Thoracic aorta (tissue), 2 donors: ENCODE data around the gene PPP2R5A. TPM values are rescaled to one million over a fixed set of nuclear protein-coding genes. Genes with fewer than 3 reads are reported as not detected.
"Not testable (repeated sequence)": the region's sequence is repeated elsewhere in the genome, so short reads cannot be mapped to it uniquely, and the experiment has no call there.

Source experiments
- ATAC-seq: fragments of 150-250 bp; one replicate; pipeline ENCODE4 v1.8.0; 2017; ENCODE audit warnings: low read depth; ENCODE audit not compliant: insufficient number of reproducible peaks, low FRiP score
- DNase-seq: peaks from one replicate; pipeline ENCODE4 v3.0.0-alpha.2; 2020; ENCODE audit warnings: low spot score
- H3K27ac ChIP-seq, 2 donors: fragments of 200-600 bp; sonication (generic); 1 replicate in 1 of 2; 2 replicates in 1 of 2; pipeline ENCODE4 v1.5.1; 2016; ENCODE audit warnings: mild to moderate bottlenecking in 2 of 2, moderate library complexity in 2 of 2
- H3K27me3 ChIP-seq: fragments of 200-600 bp; sonication (generic); replicated peaks from 2 replicates; pipeline ENCODE4 v1.6.0; 2016; ENCODE audit warnings: mild to moderate bottlenecking; ENCODE audit not compliant: insufficient read depth
- H3K36me3 ChIP-seq: fragments of 200-600 bp; sonication (generic); one replicate; pipeline ENCODE4 v1.5.1; 2016
- H3K4me1 ChIP-seq, 2 donors: fragments of 200-600 bp; sonication (generic); 1 replicate in 1 of 2; 2 replicates in 1 of 2; pipeline versions ENCODE4 v1.5.1 to v1.6.0; 2016; ENCODE audit warnings: low read depth in 2 of 2, mild to moderate bottlenecking in 1 of 2; ENCODE audit not compliant: control insufficient read depth in 1 of 2
- H3K4me3 ChIP-seq: fragments of 200-600 bp; sonication (generic); 2 replicates; pipeline ENCODE4 v1.5.1; 2016; ENCODE audit warnings: mild to moderate bottlenecking
- H3K9me3 ChIP-seq: fragments of 200-600 bp; sonication (generic); 2 replicates; pipeline ENCODE4 v1.5.1; 2016
- total RNA-seq, 2 donors: library from RNA; depleted of rRNA; stranded (reverse); fragments of >200 nt; gene quantifications; one replicate each; pipeline versions ENCODE4 v1.1.0 to v1.2.3, GENCODE V29; 2016
- TF ChIP-seq, protein P1 (sequence below): fragments of 200-600 bp; sonication (generic); IDR thresholded peaks from one replicate; pipeline ENCODE4 v1.5.1; 2019; ENCODE audit warnings: antibody characterized with exemption

PPP2R5A gene
- total RNA-seq, 2 donors from 2014 or later, result 46.1 to 50.6 TPM

DNA sequence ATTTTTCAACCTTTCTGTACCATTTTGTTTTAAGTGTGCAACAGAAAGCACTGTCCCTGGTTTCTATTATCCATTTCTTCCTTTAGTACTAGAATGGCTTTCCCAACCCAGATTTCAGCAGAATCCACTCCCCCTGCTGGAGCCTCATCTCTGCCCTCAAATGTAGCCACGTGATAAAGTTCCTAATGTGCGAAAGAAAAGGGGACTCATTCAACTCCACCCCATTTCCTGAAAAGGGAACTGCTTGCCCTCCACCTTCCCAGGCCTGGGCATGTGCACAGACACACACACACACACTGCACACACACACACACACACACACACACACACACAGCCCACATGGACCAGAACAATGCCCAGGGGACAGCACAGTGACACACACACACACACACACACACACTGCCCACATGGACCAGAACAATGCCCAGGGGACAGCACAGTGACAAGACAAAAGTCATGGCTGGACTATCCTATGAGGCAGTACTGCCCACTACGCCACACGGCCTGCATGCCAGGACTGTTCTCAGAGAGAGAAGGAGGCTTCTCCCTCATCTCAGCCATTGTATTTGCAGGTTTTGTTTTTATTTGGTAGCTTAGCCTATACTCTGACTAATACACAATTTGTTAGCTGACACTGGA lies 96.3 kb downstream of the PPP2R5A start:
- no peaks in the 10 kb centered on the region for H3K4me1 ChIP-seq
- H3K9me3 ChIP-seq, result no peaks in the 10 kb centered on the region
- H3K36me3 ChIP-seq, result peaks cover 17% of the 10 kb centered on the region
- no peak for ATAC-seq
- TF ChIP-seq, protein P1, sequence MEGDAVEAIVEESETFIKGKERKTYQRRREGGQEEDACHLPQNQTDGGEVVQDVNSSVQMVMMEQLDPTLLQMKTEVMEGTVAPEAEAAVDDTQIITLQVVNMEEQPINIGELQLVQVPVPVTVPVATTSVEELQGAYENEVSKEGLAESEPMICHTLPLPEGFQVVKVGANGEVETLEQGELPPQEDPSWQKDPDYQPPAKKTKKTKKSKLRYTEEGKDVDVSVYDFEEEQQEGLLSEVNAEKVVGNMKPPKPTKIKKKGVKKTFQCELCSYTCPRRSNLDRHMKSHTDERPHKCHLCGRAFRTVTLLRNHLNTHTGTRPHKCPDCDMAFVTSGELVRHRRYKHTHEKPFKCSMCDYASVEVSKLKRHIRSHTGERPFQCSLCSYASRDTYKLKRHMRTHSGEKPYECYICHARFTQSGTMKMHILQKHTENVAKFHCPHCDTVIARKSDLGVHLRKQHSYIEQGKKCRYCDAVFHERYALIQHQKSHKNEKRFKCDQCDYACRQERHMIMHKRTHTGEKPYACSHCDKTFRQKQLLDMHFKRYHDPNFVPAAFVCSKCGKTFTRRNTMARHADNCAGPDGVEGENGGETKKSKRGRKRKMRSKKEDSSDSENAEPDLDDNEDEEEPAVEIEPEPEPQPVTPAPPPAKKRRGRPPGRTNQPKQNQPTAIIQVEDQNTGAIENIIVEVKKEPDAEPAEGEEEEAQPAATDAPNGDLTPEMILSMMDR, result no peak
- no peak for DNase-seq
- no peaks in the 10 kb centered on the region for H3K27me3 ChIP-seq
- no peak overlapping the region for H3K4me3 ChIP-seq
- H3K27ac ChIP-seq, result no peak overlapping the region

DNA sequence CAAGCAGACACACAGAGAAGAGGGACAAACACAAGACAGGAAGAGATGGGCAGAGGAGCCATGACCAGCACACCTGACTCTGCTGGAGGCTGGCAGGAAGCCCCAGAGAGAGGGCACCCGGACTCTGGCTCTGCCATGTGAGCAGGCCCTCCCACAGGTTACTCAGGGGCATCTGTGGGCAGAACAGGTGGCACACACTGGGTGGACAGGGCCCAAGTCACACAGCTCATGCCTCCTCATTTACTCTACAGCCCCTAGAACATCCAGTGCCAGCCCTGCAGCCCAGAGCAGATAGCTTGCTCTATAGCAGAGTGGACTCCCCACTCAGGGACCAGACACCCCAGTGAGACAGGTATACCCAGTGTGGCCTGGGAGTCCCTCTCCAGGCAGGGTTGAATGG lies 100.8 kb downstream of the PPP2R5A start:
- ATAC-seq, result no peak
- TF ChIP-seq, protein P1, result no peak
- Histone ChIP-seq H3K4me3 (no peak overlapping the region), H3K27ac (no peak overlapping the region), H3K9me3 (no peaks in the 10 kb centered on the region), H3K27me3 (no peaks in the 10 kb centered on the region), H3K4me1 (no peaks in the 10 kb centered on the region), H3K36me3 (peaks cover 9% of the 10 kb centered on the region)
- DNase-seq, result no peak

DNA sequence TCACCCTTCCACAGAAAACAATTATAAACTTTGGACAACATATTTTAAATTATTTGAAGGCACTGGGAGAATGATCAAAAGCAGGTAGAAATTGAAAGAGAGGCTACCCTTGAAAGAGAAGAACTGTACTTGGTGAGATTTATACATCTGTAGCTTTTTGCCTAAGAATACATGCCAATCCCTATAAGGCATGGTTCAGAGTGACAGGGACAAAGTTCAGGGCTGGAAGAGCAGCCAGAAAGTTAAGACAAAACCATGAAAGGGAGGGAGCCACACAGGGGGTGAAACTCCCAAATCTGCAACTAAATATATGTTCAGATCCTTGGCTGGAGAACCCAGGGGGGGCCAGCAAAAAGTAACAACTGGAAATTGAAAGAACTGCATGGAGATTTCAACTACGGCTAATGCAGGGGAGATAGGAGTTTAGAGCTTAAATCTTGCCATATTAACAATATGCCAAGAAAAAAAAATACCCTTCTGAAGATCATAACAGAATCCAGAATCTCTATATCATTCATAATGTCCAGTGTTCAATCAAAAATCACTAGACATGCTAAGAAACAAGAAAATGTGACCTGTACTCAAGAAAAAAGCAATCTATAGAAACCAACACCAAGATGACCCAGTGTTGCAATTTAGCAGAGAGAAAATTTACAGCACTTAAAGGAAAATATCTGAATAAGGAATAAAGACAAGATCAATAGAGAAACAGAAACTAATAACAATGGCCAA lies 103.9 kb downstream of the PPP2R5A start:
- H3K27me3 ChIP-seq, result no peaks in the 10 kb centered on the region
- H3K36me3 ChIP-seq, result peaks cover 9% of the 10 kb centered on the region
- no peak overlapping the region for H3K4me3 ChIP-seq
- H3K27ac ChIP-seq, result no peak overlapping the region
- TF ChIP-seq, protein P1, result no peak
- no peaks in the 10 kb centered on the region for H3K9me3 ChIP-seq
- no peak for ATAC-seq
- DNase-seq, result no peak
- H3K4me1 ChIP-seq, result no peaks in the 10 kb centered on the region

DNA sequence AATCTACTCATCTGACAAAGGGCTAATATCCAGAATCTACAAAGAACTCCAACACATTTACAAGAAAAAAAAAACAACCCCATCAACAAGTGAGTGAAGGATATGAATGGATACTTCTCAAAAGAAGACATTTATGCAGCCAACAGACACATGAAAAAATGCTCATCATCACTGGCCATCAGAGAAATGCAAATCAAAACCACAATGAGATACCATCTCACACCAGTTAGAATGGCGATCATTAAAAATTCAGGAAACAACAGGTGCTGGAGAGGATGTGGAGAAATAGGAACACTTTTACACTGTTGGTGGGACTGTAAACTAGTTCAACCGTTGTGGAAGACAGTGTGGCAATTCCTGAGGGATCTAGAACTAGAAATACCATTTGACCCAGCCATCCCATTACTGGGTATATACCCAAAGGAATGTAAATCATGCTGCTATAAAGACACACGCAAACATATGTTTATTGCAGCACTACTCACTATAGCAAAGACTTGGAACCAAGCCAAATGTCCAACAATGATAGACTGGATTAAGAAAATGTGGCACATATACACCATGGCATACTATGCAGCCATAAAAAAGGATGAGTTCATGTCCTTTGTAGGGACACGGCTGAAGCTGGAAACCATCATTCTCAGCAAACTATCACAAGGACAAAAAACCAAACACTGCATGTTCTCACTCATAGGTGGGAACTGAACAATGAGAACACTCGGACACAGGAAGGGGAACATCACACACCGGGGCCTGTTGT lies 110.6 kb downstream of the PPP2R5A start:
- H3K4me3 ChIP-seq, H3K36me3 ChIP-seq, H3K27ac ChIP-seq, DNase-seq, ATAC-seq, H3K27me3 ChIP-seq, H3K9me3 ChIP-seq, H3K4me1 ChIP-seq: not testable (repeated sequence)

DNA sequence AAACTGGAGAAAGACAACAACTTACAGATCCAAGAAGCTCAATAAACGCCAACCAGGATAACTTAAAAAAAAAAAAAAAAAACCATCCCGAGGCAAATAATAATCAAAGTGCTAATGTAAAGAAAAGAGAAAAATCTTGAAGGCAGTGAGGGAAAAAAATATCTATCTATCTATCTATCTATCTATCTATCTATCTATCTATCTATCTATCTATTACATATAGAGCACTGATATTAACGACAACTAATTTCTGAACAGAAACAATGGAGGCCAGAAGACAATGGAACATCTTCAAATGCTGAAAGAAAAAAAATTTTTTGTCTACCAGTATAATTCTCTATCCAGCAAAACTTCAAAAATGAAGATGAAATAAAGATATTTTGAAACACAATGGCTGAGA lies 111.4 kb downstream of the PPP2R5A start:
- no peak for ATAC-seq
- Histone ChIP-seq H3K27ac (no peak overlapping the region), H3K4me1 (no peaks in the 10 kb centered on the region), H3K36me3 (no peaks in the 10 kb centered on the region), H3K9me3 (peaks cover 6% of the 10 kb centered on the region), H3K4me3 (no peak overlapping the region), H3K27me3 (no peaks in the 10 kb centered on the region)
- TF ChIP-seq, protein P1, result no peak
- no peak for DNase-seq
